ENCODE data around the gene CTDSP1.
A peak's percentile ranks its signal among the peaks of the same experiment; 100 is the strongest.

The CTDSP1 gene

GRCh38 chr2:218375212-218375611 lies 24.5 kb upstream of the CTDSP1 start:
- Histone ChIP-seq H3K36me3 (no peaks in the 10 kb centered on the region), H4K20me1 (no peaks in the 10 kb centered on the region), H3K4me1 (peaks cover 35 to 94% (median 52%) of the 10 kb centered on the region in 10 experiments), H3K27me3 (no peaks in the 10 kb centered on the region), H3K27ac (peak overlapping the region in 3 of 11 experiments; percentile 3 to 39 (median 8); a peak in 5 of 22 replicates), H3K9ac (no peak overlapping the region), H3K4me3 (no peak overlapping the region), H3K4me2 (peak overlapping the region in 3 of 11 experiments; percentile 13 to 30 (median 23); a peak in 4 of 22 replicates), H3K9me3 (replicated peaks in 1 of 11) (no peaks in the 10 kb centered on the region)
- no peak for TF ChIP-seq Cebpa-rat (IDR thresholded peaks at IDR 0.05)

- Histone ChIP-seq H3K4me1 (peaks cover 17 to 87% (median 38%) of the 10 kb centered on the region in 10 experiments), H3K27ac (peak overlapping the region in 4 of 11 experiments; percentile 33 to 56 (median 52); a peak in 8 of 22 replicates), H4K20me1 (no peaks in the 10 kb centered on the region), H3K4me2 (peak overlapping the region in 5 of 11 experiments; percentile 11 to 45 (median 31); a peak in 9 of 22 replicates), H3K4me3 (no peak overlapping the region), H3K9ac (no peak overlapping the region), H3K36me3 (no peaks in the 10 kb centered on the region), H3K9me3 (replicated peaks in 1 of 11) (no peaks in the 10 kb centered on the region), H3K27me3 (no peaks in the 10 kb centered on the region)
- peak in 5 of 11 experiments; percentile 17 to 30 (median 23); a peak in 4 of 22 replicates for TF ChIP-seq Cebpa-rat (IDR thresholded peaks at IDR 0.05)
These were observed 21.6 kb upstream of the CTDSP1 start for GRCh38 chr2:218378053-218378452.

GRCh38 chr2:218381916-218382366 lies 17.7 kb upstream of the CTDSP1 start, which contains the start of gene SLC11A1:
Gene SLC11A1 (plus strand): TSS chr2:218382273. CDS start chr2:218382369, 96 bp downstream.
- H3K4me2 ChIP-seq, result peak within 1 kb of the TSS; percentile 36 to 87 (median 78); a peak in 21 of 22 replicates

GRCh38 chr2:218382785-218383184 lies 16.9 kb upstream of the CTDSP1 start:
- Histone ChIP-seq H3K27me3 (no peaks in the 10 kb centered on the region), H3K9ac (peak overlapping the region in 3 of 11 experiments; percentile 15 to 47 (median 29); a peak in 2 of 22 replicates)
- TF ChIP-seq Cebpa-rat (IDR thresholded peaks at IDR 0.05), result no peak

More at GRCh38 chr2:218381916-218382366, 17.7 kb upstream of the CTDSP1 start, which contains the start of gene SLC11A1:
- H3K27me3 ChIP-seq, result no peaks in the 10 kb centered on the region
- no peaks in the 10 kb centered on the region for H3K9me3 ChIP-seq (replicated peaks in 1 of 11)
- no peak within 1 kb of the TSS; a peak in 2 of 20 replicates for H3K4me3 ChIP-seq
- no peak for TF ChIP-seq Cebpa-rat (IDR thresholded peaks at IDR 0.05)
- peak within 1 kb of the TSS in 4 of 11 experiments; percentile 15 to 47 (median 28); a peak in 3 of 22 replicates for H3K9ac ChIP-seq
- no peaks in the 10 kb centered on the region for H3K36me3 ChIP-seq
- H4K20me1 ChIP-seq, result no peaks in the 10 kb centered on the region
- peaks cover 25 to 92% (median 41%) of the 10 kb centered on the region in 10 experiments for H3K4me1 ChIP-seq
- peak within 1 kb of the TSS in 10 of 11 experiments; percentile 5 to 77 (median 44); a peak in 13 of 22 replicates for H3K27ac ChIP-seq

GRCh38 chr2:218383892-218384519 lies 15.7 kb upstream of the CTDSP1 start:
- Histone ChIP-seq H3K9ac (peak overlapping the region in 10 of 11 experiments; percentile 21 to 65 (median 49); a peak in 18 of 22 replicates), H3K4me2 (peak overlapping the region; percentile 56 to 87 (median 78)), H3K9me3 (replicated peaks in 1 of 11) (no peaks in the 10 kb centered on the region), H3K36me3 (no peaks in the 10 kb centered on the region; a peak in 1 of 22 replicates), H3K4me1 (peaks cover 25 to 90% (median 36%) of the 10 kb centered on the region in 10 experiments), H3K27me3 (no peaks in the 10 kb centered on the region), H3K27ac (peak overlapping the region; percentile 45 to 77 (median 70)), H4K20me1 (no peaks in the 10 kb centered on the region), H3K4me3 (no peak overlapping the region; a peak in 1 of 20 replicates)
- TF ChIP-seq Cebpa-rat (IDR thresholded peaks at IDR 0.05), result no peak

More at GRCh38 chr2:218382785-218383184, 16.9 kb upstream of the CTDSP1 start:
- Histone ChIP-seq H3K36me3 (no peaks in the 10 kb centered on the region; a peak in 1 of 22 replicates), H3K27ac (peak overlapping the region in 10 of 11 experiments; percentile 5 to 77 (median 44); a peak in 13 of 22 replicates), H3K4me1 (peaks cover 25 to 92% (median 40%) of the 10 kb centered on the region in 10 experiments), H4K20me1 (no peaks in the 10 kb centered on the region), H3K9me3 (replicated peaks in 1 of 11) (no peaks in the 10 kb centered on the region), H3K4me3 (no peak overlapping the region; a peak in 1 of 20 replicates), H3K4me2 (peak overlapping the region; percentile 14 to 87 (median 78); a peak in 19 of 22 replicates)

- Histone ChIP-seq H3K9ac (peak overlapping the region in 2 of 11 experiments; percentile 14 to 34; a peak in 1 of 22 replicates), H3K27me3 (no peaks in the 10 kb centered on the region), H3K9me3 (replicated peaks in 1 of 11) (no peaks in the 10 kb centered on the region), H3K4me3 (no peak overlapping the region), H3K4me1 (peaks cover 31 to 90% (median 43%) of the 10 kb centered on the region in 10 experiments), H3K4me2 (peak overlapping the region in 4 of 11 experiments; percentile 78 to 87 (median 84); a peak in 6 of 22 replicates), H3K36me3 (no peaks in the 10 kb centered on the region; a peak in 1 of 22 replicates), H4K20me1 (no peaks in the 10 kb centered on the region), H3K27ac (peak overlapping the region in 9 of 11 experiments; percentile 18 to 77 (median 70); a peak in 11 of 22 replicates)
- no peak for TF ChIP-seq Cebpa-rat (IDR thresholded peaks at IDR 0.05)
These were observed 14.7 kb upstream of the CTDSP1 start for GRCh38 chr2:218384975-218385374.

- H3K4me2 ChIP-seq, result peak overlapping the region in 3 of 11 experiments; percentile 9 to 50 (median 46); a peak in 6 of 22 replicates
- H3K27ac ChIP-seq, result peak overlapping the region in 1 of 11 experiments; percentile 10; a peak in 1 of 22 replicates
- TF ChIP-seq Cebpa-rat (IDR thresholded peaks at IDR 0.05), result no peak
- no peaks in the 10 kb centered on the region for H3K27me3 ChIP-seq
- no peaks in the 10 kb centered on the region for H4K20me1 ChIP-seq
- H3K36me3 ChIP-seq, result no peaks in the 10 kb centered on the region; a peak in 1 of 22 replicates
- no peak overlapping the region for H3K4me3 ChIP-seq
- H3K4me1 ChIP-seq, result peaks cover 38 to 96% (median 49%) of the 10 kb centered on the region in 10 experiments
- no peak overlapping the region for H3K9ac ChIP-seq
- H3K9me3 ChIP-seq (replicated peaks in 1 of 11), result no peaks in the 10 kb centered on the region
These were observed 12.9 kb upstream of the CTDSP1 start for GRCh38 chr2:218386505-218387368.

Data from BLaER1 treated with 17β-estradiol and CSF1 and Interleukin-3, amounts not matched to agents 10 nM and 100 nM (cell line).